GM13977 (cell line): ENCODE data around the gene CD164.
"Not testable (repeated sequence)": the region's sequence is repeated elsewhere in the genome, so short reads cannot be mapped to it uniquely, and the experiment has no call there.

Source experiments
- DNase-seq: peaks from one replicate; pipeline ENCODE4 v3.0.0; 2012; ENCODE audit warnings: low spot score
- in situ Hi-C: fragments of 300-500 bp; cut with MboI; formaldehyde crosslinking; loops from one replicate; pipeline ENCODE4 v1.12.0; 2022; ENCODE audit warnings: low sequenced_read_pairs, low pct_unique_long_range_greater_than_20kb, mixed read lengths, inconsistent platforms; ENCODE audit not compliant: unreplicated experiment
- TF ChIP-seq, protein P1 (sequence below): IDR thresholded peaks from 2 replicates; pipeline ENCODE4 v1.5.1; 2012; ENCODE audit warnings: mild to moderate bottlenecking, control low read depth; ENCODE audit not compliant: insufficient read depth; ENCODE audit errors: extremely low read depth, missing control alignments

The CD164 gene

DNA sequence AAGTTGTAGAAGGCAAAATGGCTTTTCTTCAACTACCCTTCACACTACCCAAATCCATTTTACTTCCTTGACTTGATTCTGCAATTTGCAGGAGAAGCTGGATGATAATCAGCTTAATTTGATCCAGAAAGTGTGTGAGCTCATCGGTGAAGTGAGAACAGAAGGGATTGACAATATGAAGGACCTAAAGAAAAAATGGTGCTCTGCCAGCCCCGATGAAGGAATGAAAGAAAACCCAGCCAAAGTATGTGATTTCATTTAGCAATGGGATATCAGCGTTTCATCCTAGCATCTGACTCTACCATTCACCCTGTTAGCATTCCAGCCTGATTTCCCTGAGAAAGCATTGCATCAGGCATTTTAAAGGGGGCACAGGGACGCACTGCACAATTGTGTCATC, 41.5 kb downstream of the CD164 start:
- no peak for DNase-seq
- TF ChIP-seq, protein P1, sequence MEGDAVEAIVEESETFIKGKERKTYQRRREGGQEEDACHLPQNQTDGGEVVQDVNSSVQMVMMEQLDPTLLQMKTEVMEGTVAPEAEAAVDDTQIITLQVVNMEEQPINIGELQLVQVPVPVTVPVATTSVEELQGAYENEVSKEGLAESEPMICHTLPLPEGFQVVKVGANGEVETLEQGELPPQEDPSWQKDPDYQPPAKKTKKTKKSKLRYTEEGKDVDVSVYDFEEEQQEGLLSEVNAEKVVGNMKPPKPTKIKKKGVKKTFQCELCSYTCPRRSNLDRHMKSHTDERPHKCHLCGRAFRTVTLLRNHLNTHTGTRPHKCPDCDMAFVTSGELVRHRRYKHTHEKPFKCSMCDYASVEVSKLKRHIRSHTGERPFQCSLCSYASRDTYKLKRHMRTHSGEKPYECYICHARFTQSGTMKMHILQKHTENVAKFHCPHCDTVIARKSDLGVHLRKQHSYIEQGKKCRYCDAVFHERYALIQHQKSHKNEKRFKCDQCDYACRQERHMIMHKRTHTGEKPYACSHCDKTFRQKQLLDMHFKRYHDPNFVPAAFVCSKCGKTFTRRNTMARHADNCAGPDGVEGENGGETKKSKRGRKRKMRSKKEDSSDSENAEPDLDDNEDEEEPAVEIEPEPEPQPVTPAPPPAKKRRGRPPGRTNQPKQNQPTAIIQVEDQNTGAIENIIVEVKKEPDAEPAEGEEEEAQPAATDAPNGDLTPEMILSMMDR = no peak
- in situ Hi-C loops = no loop called here

DNA sequence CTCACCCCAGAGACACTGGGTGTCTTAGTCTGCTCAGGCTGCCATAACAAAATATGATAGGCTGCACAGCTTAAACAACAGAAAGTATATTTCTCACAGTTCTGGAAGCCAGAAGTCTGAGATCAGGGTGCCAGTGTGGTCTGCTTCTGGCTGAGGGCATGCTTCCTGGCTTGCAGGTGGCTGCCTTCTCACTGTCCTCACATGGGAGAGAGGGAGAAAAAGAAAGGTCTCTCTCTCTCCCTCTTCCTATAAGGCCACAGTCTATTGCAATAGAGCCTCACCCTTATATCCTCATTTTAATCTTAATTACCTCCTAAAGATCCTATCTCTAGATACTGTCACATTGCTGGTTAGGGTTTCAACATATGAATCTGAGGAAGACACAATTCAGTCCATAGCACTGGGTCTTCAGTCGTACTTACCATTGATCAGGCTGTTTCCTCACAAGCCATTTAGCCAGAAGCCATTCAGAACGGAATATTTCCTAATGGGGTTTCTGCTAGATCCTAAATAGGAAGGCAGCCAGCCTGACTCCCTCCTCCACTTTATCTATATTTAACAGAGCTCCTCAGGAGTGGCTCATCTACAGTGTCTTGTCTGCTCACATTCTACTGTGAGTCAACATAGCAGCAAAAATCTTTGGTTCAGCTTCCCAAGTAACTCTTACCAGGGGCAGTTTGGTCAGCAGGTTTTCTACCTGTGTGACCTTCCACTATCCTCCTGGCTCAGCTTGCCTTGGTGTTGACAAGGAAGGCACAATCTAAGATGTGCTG, 42.2 kb downstream of the CD164 start:
- TF ChIP-seq, protein P1 = no peak
- DNase-seq = no peak
- in situ Hi-C loops = no loop called here

DNA sequence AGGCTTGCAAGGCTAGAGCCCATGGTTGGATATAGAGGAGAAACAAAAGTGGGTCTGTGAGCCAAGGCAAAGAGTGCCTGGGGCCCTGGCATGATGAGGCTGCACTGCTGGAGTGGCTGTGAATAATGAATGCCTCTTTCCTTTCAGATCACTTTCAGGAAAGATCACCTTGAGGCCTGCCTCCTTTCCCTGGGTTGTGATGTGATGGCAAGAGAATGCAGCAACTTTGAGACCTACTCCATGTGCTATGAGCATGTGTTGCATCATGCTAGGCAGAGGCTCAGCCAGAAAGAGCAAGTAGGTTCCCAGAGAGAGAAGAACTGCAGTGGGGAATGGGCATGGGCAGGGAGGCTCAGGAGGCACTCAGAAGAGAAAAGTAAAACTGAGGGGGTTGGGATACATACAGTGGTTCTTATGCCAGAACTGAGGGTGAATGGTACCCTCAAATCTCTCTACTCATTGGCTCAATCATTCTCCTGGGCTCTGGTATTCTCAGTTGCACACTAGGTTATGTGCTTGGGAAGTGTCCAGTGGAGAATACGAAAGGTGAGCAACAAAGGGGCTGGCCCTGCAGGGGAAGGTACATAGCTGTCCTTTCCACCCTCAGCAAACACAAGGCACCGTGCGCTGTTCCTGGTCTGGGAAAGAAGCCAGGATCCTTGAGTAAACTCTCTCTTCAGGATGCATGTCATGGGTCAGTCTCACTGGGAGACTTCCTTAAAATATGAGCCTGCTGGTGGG, 45.9 kb downstream of the CD164 start:
- TF ChIP-seq, protein P1 = no peak
- in situ Hi-C loops = no loop called here
- DNase-seq = no peak

DNA sequence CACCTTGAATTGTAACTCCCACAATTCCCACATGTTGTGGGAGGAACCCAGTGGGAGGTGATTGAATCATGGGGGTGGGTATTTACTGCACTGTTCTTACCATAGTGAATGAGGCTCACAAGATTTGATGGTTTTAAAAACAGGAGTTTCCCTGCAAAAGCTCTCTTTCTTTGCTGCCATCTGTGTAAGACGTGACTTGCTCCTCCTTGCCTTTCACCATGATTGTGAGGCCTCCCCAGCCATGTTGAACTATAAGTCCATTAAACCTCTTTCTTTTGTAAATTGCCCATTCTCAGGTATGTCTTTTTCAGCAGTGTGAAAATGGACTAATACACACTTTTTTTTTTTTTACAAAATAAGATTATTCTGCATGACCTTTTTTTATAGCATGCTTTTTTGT, 48.4 kb downstream of the CD164 start:
- DNase-seq, in situ Hi-C loops: not testable (repeated sequence)

DNA sequence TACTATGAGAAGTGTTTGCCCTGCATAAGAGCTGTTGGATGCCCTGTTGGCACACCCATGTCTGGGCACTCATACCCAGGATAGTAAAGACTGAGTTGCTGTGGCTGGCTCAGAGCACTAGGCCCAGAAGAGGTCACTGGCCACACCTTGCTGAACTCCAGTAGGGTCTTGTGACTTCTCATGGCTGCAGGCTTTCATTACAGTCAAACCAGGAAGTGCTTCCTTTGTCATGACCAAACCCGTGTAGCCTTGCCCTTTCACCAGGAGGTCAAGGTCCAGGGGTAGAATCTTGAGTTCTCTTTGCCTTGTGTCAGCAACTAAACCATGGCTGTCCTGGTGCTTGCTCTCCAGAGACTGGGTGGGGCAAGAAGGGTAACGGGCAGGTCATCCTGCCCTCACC, 49.5 kb downstream of the CD164 start:
- in situ Hi-C loops = no loop called here
- DNase-seq = no peak
- TF ChIP-seq, protein P1 = no peak

DNA sequence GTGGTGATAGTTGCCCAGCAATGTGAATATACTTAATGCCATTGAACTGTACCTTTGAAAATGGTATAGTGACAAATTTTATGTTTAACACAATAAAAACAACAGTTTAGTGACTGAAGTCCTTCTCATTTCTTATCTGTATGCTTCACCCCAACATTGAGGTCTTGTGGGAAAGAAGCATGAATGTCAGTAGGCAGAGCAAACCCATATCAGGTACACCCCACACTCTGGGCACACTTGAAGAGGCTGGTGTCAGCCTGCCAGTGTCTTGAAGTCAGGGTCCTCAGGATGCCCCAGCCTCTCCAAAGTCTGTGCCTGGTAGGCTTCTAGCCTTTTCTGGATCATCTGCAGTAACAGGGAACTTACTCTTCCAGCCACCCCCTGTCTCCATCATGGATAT, 51.2 kb downstream of the CD164 start:
- in situ Hi-C loops = no loop called here
- DNase-seq = no peak
- TF ChIP-seq, protein P1 = no peak

DNA sequence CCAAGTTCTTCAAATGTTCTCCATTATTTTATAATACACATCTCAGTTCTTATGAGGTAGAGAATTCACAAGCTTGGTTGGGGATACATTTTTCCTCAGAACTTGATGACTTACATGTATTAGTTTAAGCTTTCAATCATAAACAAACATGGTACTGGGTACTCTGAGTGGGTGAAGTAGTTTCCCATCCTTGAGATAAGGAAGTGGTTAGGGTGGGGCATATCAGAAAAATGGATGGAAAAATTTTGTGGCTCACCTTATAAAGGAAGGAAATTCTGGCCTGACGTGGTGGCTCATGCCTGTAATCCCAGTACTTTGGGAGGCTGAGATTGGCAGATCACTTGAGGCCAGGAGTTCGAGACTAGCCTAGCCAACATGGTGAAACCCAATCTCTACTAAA, 52.0 kb downstream of the CD164 start:
- in situ Hi-C loops = no loop called here
- DNase-seq = no peak
- TF ChIP-seq, protein P1 = no peak
